ENCODE data around the gene FIGNL2. TPM values are rescaled to one million over a fixed set of nuclear protein-coding genes. Genes with fewer than 3 reads are reported as not detected.

The FIGNL2 gene
- total and polyA plus RNA-seq, 5 donors from 2014 or later: 0.06 to 0.27 (median 0.10) TPM; not detected in 2

DNA sequence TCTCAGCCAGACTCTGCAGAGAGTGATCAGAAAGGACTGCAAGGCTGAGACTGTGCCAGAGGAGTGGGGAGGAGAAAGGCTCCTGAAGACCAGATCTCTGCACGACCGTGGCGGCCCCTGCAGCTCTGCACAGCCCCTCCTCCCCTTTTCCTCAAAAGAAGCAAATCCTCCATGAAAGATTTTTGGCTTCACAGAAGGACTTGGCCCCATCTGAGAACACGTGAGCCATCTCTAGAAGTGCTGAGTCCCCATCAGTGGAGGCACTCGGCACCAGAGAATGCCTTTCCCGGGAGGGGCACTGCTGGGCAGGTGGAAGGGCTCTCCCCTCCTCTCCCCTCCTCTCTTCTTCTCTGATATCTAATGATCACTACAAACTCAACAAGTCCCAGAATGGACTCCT is 6.8 kb downstream of the FIGNL2 start:
- Histone ChIP-seq H3K36me3 (ENCODE audit: control insufficient read depth, insufficient read depth, low read length) (no peaks in the 10 kb centered on the region), H3K27me3 (ENCODE audit: control insufficient read depth, insufficient read depth, low read length) (peaks cover 9% of the 10 kb centered on the region), H3K9me3 (ENCODE audit: control insufficient read depth in 2 of 2, low read length in 2 of 2) (no peaks in the 10 kb centered on the region), H3K4me1 (ENCODE audit: control insufficient read depth, insufficient read depth, low read length, poor library complexity, severe bottlenecking) (no peaks in the 10 kb centered on the region), H3K4me3 (ENCODE audit: low read depth, low read length) (no peak overlapping the region), H3K27ac (ENCODE audit: insufficient read depth, low read length, poor library complexity, severe bottlenecking) (no peak overlapping the region)
- H3K27me3 Mint-ChIP-seq: peaks cover 56% of the 10 kb centered on the region
- no peak overlapping the region for H3K4me3 Mint-ChIP-seq
- no peaks in the 10 kb centered on the region for H3K9me3 Mint-ChIP-seq
- H3K27ac Mint-ChIP-seq: no peak overlapping the region
- peaks cover 0 to 7% (median under 1%) of the 10 kb centered on the region in 4 donors for H3K4me1 Mint-ChIP-seq
- DNase-seq: no peak
- ATAC-seq (ENCODE audit: low read depth in 2 of 2): no peak
- peaks cover 4% of the 10 kb centered on the region for H3K36me3 Mint-ChIP-seq

GRCh38 chr12:51840966-51841365 is 7.6 kb downstream of the FIGNL2 start:
- H3K27me3 ChIP-seq (ENCODE audit: control insufficient read depth, insufficient read depth, low read length): peaks cover 7% of the 10 kb centered on the region
- H3K4me3 ChIP-seq (ENCODE audit: low read depth, low read length): no peak overlapping the region
- Mint-ChIP-seq H3K27me3 (peaks cover 49% of the 10 kb centered on the region), H3K36me3 (peaks cover 4% of the 10 kb centered on the region), H3K4me1 (peaks cover 0 to 1% (median 0%) of the 10 kb centered on the region in 4 donors), H3K9me3 (no peaks in the 10 kb centered on the region), H3K27ac (no peak overlapping the region), H3K4me3 (no peak overlapping the region)
- H3K4me1 ChIP-seq (ENCODE audit: control insufficient read depth, insufficient read depth, low read length, poor library complexity, severe bottlenecking): no peaks in the 10 kb centered on the region
- H3K27ac ChIP-seq (ENCODE audit: insufficient read depth, low read length, poor library complexity, severe bottlenecking): no peak overlapping the region
- H3K36me3 ChIP-seq (ENCODE audit: control insufficient read depth, insufficient read depth, low read length): no peaks in the 10 kb centered on the region
- DNase-seq (no peak), ATAC-seq (ENCODE audit: low read depth in 2 of 2) (no peak)
- no peaks in the 10 kb centered on the region for H3K9me3 ChIP-seq (ENCODE audit: control insufficient read depth in 2 of 2, low read length in 2 of 2)

DNA sequence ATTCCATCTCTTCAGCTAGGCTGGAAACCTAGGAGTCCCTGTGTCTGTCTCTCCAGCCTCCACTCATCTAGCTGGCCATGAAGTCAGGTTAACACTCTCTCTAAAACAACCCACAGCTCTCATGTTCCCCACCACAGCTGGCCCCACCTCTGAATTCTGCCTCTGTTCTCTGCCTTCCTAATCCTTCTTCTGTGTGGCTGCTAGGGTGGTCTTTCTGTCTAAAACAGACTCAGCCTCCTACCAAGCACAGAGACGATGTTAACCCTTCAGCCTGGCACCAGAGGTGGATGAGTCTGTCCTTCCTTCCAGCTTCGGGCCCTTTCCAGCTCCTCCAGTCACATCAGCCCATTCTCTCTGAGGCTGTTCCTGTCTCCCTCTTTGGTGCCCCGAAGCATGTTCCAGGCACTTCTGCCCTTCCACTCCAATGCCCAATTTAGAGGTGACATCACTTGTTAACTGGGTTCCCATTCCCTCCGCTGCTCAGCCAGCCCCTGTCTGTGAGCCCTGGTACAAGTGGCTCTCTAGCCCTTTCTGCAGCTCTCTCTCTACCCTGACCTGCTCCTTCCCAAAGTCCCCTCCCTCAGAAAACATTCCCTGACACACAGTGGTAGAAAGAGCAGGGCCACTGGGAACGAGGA is 9.1 kb downstream of the FIGNL2 start:
- Mint-ChIP-seq H3K27ac (no peak overlapping the region), H3K9me3 (no peaks in the 10 kb centered on the region), H3K4me3 (no peak overlapping the region), H3K27me3 (peaks cover 42% of the 10 kb centered on the region), H3K4me1 (no peaks in the 10 kb centered on the region), H3K36me3 (peaks cover 3% of the 10 kb centered on the region)
- H3K27ac ChIP-seq (ENCODE audit: insufficient read depth, low read length, poor library complexity, severe bottlenecking): no peak overlapping the region
- peaks cover 5% of the 10 kb centered on the region for H3K27me3 ChIP-seq (ENCODE audit: control insufficient read depth, insufficient read depth, low read length)
- no peak overlapping the region for H3K4me3 ChIP-seq (ENCODE audit: low read depth, low read length)
- ATAC-seq (ENCODE audit: low read depth in 2 of 2) (no peak), DNase-seq (no peak)
- H3K9me3 ChIP-seq (ENCODE audit: control insufficient read depth in 2 of 2, low read length in 2 of 2): no peaks in the 10 kb centered on the region
- H3K4me1 ChIP-seq (ENCODE audit: control insufficient read depth, insufficient read depth, low read length, poor library complexity, severe bottlenecking): no peaks in the 10 kb centered on the region
- H3K36me3 ChIP-seq (ENCODE audit: control insufficient read depth, insufficient read depth, low read length): no peaks in the 10 kb centered on the region

DNA sequence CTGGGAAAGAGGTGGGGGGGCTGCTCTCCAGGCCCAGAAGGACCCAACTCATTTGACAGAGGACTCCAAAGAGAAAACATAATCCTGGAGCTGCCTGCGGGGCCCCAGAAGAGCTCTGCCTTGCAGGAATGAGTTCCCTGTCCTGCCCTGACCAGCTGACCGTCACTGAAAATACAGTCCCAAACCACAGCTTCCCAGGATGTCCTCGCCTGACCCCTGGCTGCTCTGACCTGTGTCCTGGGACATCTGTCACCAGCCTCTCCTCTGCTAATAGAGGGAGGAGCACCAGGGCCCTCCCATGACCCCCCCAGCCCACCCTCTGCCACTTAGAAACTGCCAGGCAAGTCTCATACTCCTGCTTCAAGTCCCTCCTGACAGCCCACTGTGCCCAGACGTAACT is 9.8 kb downstream of the FIGNL2 start:
- H3K27ac ChIP-seq (ENCODE audit: insufficient read depth, low read length, poor library complexity, severe bottlenecking): no peak overlapping the region
- H3K27me3 Mint-ChIP-seq: peaks cover 42% of the 10 kb centered on the region
- peaks cover 5% of the 10 kb centered on the region for H3K27me3 ChIP-seq (ENCODE audit: control insufficient read depth, insufficient read depth, low read length)
- no peaks in the 10 kb centered on the region for H3K36me3 ChIP-seq (ENCODE audit: control insufficient read depth, insufficient read depth, low read length)
- no peaks in the 10 kb centered on the region for H3K4me1 Mint-ChIP-seq
- H3K4me1 ChIP-seq (ENCODE audit: control insufficient read depth, insufficient read depth, low read length, poor library complexity, severe bottlenecking): no peaks in the 10 kb centered on the region
- no peak overlapping the region for H3K4me3 ChIP-seq (ENCODE audit: low read depth, low read length)
- no peak overlapping the region for H3K4me3 Mint-ChIP-seq
- ATAC-seq (ENCODE audit: low read depth in 2 of 2): no peak
- DNase-seq: no peak
- H3K9me3 Mint-ChIP-seq: peaks cover 0 to 1% (median 0%) of the 10 kb centered on the region in 7 donors
- H3K36me3 Mint-ChIP-seq: no peaks in the 10 kb centered on the region
- H3K27ac Mint-ChIP-seq: no peak overlapping the region
- no peaks in the 10 kb centered on the region for H3K9me3 ChIP-seq (ENCODE audit: control insufficient read depth in 2 of 2, low read length in 2 of 2)

DNA sequence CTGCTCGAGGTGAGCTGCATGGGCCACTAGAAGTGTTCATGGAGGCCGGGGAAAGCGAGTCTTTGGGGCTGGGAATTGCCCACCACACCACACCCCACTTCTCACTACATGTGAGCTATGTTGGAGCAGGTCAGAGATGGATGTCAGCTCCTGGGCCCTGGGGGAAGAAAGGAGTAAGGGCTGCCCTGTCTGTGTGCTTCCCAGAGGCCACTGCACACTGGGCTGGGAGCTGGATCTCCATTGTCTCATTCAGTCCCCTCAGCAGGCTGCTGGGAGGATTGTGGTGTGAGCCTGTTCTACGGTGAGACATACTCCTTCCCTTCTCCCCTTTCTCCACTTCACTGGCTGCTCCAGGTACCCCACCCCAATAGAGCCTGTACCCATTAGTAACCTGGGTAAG is 10.5 kb downstream of the FIGNL2 start:
- peaks cover 5% of the 10 kb centered on the region for H3K27me3 ChIP-seq (ENCODE audit: control insufficient read depth, insufficient read depth, low read length)
- no peak overlapping the region for H3K27ac Mint-ChIP-seq
- H3K36me3 Mint-ChIP-seq: no peaks in the 10 kb centered on the region

DNA sequence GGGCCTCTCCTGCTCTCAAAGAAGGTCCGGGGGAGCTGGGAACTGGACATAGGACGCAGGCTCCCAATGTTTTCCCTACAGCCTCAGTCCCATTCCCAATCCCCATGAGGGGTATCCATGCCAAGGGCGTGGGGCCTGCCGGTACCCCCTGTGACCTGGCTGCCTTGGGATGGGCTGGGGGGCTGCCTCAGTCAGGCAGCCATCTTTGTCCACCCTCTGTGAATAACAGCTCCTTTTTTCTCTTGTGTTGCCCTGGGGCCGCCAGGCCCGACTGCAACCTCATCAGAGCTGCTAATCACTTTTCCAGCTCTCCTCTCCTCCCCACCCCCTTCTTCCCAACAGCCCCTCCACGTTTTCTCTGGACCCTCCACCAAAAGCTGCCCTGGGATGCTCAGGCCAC is 11.2 kb downstream of the FIGNL2 start:
- Histone ChIP-seq H3K27me3 (ENCODE audit: control insufficient read depth, insufficient read depth, low read length) (peaks cover under 1% of the 10 kb centered on the region), H3K4me1 (ENCODE audit: control insufficient read depth, insufficient read depth, low read length, poor library complexity, severe bottlenecking) (no peaks in the 10 kb centered on the region), H3K9me3 (ENCODE audit: control insufficient read depth in 2 of 2, low read length in 2 of 2) (no peaks in the 10 kb centered on the region), H3K4me3 (ENCODE audit: low read depth, low read length) (no peak overlapping the region), H3K27ac (ENCODE audit: insufficient read depth, low read length, poor library complexity, severe bottlenecking) (no peak overlapping the region), H3K36me3 (ENCODE audit: control insufficient read depth, insufficient read depth, low read length) (no peaks in the 10 kb centered on the region)
- H3K27ac Mint-ChIP-seq: no peak overlapping the region
- peaks cover 0 to 10% (median 3%) of the 10 kb centered on the region in 4 donors for H3K4me1 Mint-ChIP-seq
- H3K9me3 Mint-ChIP-seq: peaks cover 0 to 4% (median 0%) of the 10 kb centered on the region in 7 donors
- no peaks in the 10 kb centered on the region for H3K36me3 Mint-ChIP-seq
- no peak overlapping the region for H3K4me3 Mint-ChIP-seq
- H3K27me3 Mint-ChIP-seq: peaks cover 49% of the 10 kb centered on the region
- ATAC-seq (ENCODE audit: low read depth in 2 of 2) (no peak), DNase-seq (no peak)

More for the DNA sequence above, 10.5 kb downstream of the FIGNL2 start:
- DNase-seq: no peak
- peaks cover 0 to 3% (median 0%) of the 10 kb centered on the region in 4 donors for H3K4me1 Mint-ChIP-seq
- Histone ChIP-seq H3K4me1 (ENCODE audit: control insufficient read depth, insufficient read depth, low read length, poor library complexity, severe bottlenecking) (no peaks in the 10 kb centered on the region), H3K9me3 (ENCODE audit: control insufficient read depth in 2 of 2, low read length in 2 of 2) (no peaks in the 10 kb centered on the region), H3K4me3 (ENCODE audit: low read depth, low read length) (no peak overlapping the region), H3K36me3 (ENCODE audit: control insufficient read depth, insufficient read depth, low read length) (no peaks in the 10 kb centered on the region), H3K27ac (ENCODE audit: insufficient read depth, low read length, poor library complexity, severe bottlenecking) (no peak overlapping the region)
- peaks cover 46% of the 10 kb centered on the region for H3K27me3 Mint-ChIP-seq
- H3K4me3 Mint-ChIP-seq: no peak overlapping the region
- H3K9me3 Mint-ChIP-seq: peaks cover 0 to 1% (median 0%) of the 10 kb centered on the region in 7 donors
- no peak for ATAC-seq (ENCODE audit: low read depth in 2 of 2)

GRCh38 chr12:51836827-51837173 is 11.7 kb downstream of the FIGNL2 start:
- H3K36me3 Mint-ChIP-seq: no peaks in the 10 kb centered on the region
- H3K4me3 ChIP-seq (ENCODE audit: low read depth, low read length): no peak overlapping the region
- no peak for DNase-seq
- peaks cover 0 to 4% (median 0%) of the 10 kb centered on the region in 7 donors for H3K9me3 Mint-ChIP-seq
- H3K4me3 Mint-ChIP-seq: no peak overlapping the region
- H3K9me3 ChIP-seq (ENCODE audit: control insufficient read depth in 2 of 2, low read length in 2 of 2): no peaks in the 10 kb centered on the region
- peaks cover 0 to 12% (median 3%) of the 10 kb centered on the region in 4 donors for H3K4me1 Mint-ChIP-seq
- no peaks in the 10 kb centered on the region for H3K36me3 ChIP-seq (ENCODE audit: control insufficient read depth, insufficient read depth, low read length)
- no peaks in the 10 kb centered on the region for H3K27me3 ChIP-seq (ENCODE audit: control insufficient read depth, insufficient read depth, low read length)
- no peaks in the 10 kb centered on the region for H3K4me1 ChIP-seq (ENCODE audit: control insufficient read depth, insufficient read depth, low read length, poor library complexity, severe bottlenecking)
- no peak for ATAC-seq (ENCODE audit: low read depth in 2 of 2)
- peaks cover 46% of the 10 kb centered on the region for H3K27me3 Mint-ChIP-seq
- H3K27ac Mint-ChIP-seq: no peak overlapping the region
- H3K27ac ChIP-seq (ENCODE audit: insufficient read depth, low read length, poor library complexity, severe bottlenecking): no peak overlapping the region

Measured in CD4-positive, CD25-positive, alpha-beta regulatory T cell (primary cell).